ENCODE measurements around the gene SPSB2.

DNA sequence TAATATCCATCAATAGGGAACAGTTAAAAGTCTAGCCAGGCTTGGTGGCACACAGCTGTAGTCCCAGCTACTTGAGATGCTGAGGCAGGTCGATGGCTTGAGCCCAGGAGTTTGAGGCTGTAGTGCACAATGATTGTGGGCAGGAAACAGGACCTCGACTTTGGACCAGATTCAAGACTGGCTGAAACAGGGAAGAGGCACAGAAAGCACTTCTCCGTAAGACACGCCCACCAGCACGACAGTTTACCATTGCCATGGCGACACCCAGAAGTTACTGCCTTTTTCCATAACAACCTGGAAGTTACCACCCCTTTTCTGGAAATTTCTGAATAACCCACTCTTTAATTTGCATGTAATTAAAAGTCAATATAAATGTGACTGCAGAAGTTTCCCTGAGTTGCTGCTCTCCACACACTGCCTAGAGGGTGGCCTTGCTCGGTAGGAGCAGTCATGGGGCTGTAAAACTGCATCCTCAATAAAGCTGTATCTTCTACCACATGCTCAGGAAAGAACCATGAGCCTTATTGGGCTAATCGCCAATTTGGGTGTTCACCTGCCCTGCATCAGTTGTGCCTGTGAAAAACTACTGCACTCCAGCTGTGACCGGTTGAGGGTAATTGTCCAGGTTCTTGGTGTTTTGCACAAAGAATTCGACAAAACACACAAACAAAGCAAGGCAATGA is 26.9 kb upstream of the SPSB2 start:
- no peak for TF ChIP-seq EZH2 (IDR thresholded peaks at IDR 0.05; ENCODE audit: borderline replicate concordance, insufficient read depth, low read depth, low read length, poor library complexity, severe bottlenecking)
- TF ChIP-seq, protein P1, sequence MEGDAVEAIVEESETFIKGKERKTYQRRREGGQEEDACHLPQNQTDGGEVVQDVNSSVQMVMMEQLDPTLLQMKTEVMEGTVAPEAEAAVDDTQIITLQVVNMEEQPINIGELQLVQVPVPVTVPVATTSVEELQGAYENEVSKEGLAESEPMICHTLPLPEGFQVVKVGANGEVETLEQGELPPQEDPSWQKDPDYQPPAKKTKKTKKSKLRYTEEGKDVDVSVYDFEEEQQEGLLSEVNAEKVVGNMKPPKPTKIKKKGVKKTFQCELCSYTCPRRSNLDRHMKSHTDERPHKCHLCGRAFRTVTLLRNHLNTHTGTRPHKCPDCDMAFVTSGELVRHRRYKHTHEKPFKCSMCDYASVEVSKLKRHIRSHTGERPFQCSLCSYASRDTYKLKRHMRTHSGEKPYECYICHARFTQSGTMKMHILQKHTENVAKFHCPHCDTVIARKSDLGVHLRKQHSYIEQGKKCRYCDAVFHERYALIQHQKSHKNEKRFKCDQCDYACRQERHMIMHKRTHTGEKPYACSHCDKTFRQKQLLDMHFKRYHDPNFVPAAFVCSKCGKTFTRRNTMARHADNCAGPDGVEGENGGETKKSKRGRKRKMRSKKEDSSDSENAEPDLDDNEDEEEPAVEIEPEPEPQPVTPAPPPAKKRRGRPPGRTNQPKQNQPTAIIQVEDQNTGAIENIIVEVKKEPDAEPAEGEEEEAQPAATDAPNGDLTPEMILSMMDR (IDR thresholded peaks at IDR 0.05): no peak

Data from B cell (primary cell).